ENCODE measurements around the gene MBP. TPM values are rescaled to one million over a fixed set of nuclear protein-coding genes. Genes with fewer than 3 reads are reported as not detected.

MBP gene
- polyA plus RNA-seq, 1 experiment = 2.1 TPM

DNA sequence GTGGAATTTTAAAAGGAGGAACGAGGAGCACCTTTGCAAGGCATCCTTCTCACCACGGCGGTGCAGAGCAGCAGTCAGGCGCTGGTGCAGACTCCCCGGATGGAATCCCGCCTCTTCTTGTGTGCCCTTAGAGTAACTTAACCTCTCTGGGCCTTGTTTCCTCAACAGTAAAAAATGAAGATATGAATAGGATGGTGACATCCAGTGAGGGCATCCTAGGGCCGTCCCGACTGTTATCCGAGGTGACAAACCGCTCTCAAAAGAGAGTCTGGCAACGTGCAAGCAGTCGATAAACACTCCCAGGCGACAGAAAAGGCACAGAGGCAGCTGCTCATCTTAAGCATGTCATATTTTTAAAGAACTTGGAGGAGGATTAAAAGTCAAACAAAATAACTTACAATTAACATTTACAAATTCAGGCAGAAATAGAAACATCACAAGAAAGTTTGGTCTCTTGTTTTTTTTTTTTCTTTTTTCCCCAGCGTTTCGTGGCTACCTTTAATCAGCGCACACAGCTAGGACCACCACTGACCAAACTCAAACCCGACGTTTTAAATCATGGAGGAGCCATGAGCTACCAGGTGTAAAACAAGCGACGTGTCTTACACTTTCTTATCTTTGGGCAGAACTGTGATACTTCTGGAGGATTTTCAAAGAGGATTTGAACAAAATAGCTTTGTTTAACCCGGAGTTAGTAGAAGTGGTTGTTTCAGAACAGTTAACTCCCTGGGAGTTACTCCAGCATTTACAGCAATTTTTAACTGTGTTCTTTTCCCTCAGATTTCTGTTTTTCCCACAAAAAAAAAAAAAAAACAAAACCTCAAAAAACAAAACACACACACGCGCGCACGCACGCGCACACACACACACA lies 2.1 kb downstream of the MBP start:
- Histone ChIP-seq H3K36me3 (ENCODE audit: control insufficient read depth, insufficient read depth, low read length) (no peaks in the 10 kb centered on the region), H3K27me3 (ENCODE audit: control insufficient read depth, insufficient read depth, low read length) (peaks cover 5% of the 10 kb centered on the region; the same call in 1 of the 2 replicates), H3K4me3 (ENCODE audit: low read depth, low read length) (no peak overlapping the region)
- DNase-seq (ENCODE audit: low read depth) = no peak
- CTCF ChIA-PET = interaction anchor here (1.6 kb wide), 1 partner anchor 130 kb away, joined by 7 read pairs; no protein-coding TSS in a partner anchor
- POLR2A ChIA-PET = no interaction called here
- TF ChIP-seq, protein P1, sequence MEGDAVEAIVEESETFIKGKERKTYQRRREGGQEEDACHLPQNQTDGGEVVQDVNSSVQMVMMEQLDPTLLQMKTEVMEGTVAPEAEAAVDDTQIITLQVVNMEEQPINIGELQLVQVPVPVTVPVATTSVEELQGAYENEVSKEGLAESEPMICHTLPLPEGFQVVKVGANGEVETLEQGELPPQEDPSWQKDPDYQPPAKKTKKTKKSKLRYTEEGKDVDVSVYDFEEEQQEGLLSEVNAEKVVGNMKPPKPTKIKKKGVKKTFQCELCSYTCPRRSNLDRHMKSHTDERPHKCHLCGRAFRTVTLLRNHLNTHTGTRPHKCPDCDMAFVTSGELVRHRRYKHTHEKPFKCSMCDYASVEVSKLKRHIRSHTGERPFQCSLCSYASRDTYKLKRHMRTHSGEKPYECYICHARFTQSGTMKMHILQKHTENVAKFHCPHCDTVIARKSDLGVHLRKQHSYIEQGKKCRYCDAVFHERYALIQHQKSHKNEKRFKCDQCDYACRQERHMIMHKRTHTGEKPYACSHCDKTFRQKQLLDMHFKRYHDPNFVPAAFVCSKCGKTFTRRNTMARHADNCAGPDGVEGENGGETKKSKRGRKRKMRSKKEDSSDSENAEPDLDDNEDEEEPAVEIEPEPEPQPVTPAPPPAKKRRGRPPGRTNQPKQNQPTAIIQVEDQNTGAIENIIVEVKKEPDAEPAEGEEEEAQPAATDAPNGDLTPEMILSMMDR (IDR thresholded peaks at IDR 0.05; ENCODE audit: insufficient read depth, low read depth, low read length) = no peak

DNA sequence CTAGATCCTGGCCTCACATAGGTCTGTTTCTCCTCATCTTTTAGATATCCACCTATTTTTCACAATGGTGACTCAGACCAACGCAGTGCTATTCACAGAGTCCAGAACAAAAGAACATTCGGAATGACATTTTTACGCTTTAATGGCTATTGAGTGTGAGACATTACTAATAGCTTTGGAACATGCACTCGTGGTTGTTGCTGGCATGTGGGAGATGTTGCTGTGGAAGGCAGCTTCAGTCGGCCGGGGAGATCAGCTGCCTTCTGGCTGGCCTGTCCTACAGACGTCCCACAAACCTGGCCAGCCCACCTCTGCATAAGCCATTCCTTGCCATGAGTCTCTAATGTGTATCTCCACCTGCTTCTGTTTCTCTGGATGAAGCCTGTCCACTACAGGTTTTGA lies 3.4 kb downstream of the MBP start:
- Histone ChIP-seq H3K27me3 (ENCODE audit: control insufficient read depth, insufficient read depth, low read length) (peaks cover 5% of the 10 kb centered on the region; the same call in 1 of the 2 replicates), H3K36me3 (ENCODE audit: control insufficient read depth, insufficient read depth, low read length) (no peaks in the 10 kb centered on the region), H3K4me3 (ENCODE audit: low read depth, low read length) (no peak overlapping the region)
- peak; percentile 80 for DNase-seq (ENCODE audit: low read depth)
- POLR2A ChIA-PET = no interaction called here
- CTCF ChIA-PET = interaction anchor here (1.6 kb wide), 1 partner anchor 129 kb away, joined by 7 read pairs; no protein-coding TSS in a partner anchor
- TF ChIP-seq, protein P1 (IDR thresholded peaks at IDR 0.05; ENCODE audit: insufficient read depth, low read depth, low read length) = no peak

DNA sequence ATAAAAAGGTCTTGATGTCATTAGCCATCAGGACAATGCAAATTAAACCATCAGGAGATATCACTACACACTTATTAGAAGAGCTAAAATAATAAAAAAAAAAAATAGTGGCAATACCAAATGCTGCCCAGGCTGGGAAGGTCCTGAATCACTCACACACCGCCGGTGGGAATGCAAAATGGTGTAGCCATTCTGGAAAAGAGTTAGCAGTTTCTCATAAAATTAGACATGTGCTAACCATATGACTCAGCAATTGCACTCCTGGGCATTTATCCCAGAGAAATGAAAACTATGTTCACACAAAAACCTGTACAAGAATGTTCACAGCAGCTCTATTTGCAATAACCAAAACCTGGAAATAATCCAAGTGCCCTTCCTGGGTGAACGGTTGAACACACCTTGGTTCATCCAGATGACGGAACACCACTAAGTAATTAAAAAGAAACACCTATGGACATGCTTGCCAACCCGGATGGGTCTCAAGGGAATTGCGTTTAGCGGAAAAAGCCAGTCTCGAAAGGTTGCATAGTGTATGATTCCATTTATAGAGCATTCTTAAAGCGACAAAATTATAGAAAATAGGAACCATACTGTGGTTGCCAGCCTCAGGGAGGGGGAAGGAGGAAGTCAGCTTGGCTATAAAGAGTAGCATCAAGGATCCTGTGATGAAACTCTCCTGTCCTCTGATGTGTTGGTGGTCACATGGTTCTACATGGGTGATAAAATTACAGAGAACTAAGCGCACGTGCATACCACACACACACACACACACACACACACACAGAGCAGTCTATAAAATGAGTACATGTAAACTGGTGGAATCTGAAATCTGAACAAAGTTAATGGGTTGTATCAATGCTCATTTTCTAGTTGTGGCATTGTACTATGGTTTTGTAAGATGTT lies 4.6 kb downstream of the MBP start:
- POLR2A ChIA-PET = no interaction called here
- peaks cover 1% of the 10 kb centered on the region; the same call in 1 of the 2 replicates for H3K27me3 ChIP-seq (ENCODE audit: control insufficient read depth, insufficient read depth, low read length)
- TF ChIP-seq, protein P1 (IDR thresholded peaks at IDR 0.05; ENCODE audit: insufficient read depth, low read depth, low read length) = no peak
- H3K36me3 ChIP-seq (ENCODE audit: control insufficient read depth, insufficient read depth, low read length) = no peaks in the 10 kb centered on the region
- no peak overlapping the region for H3K4me3 ChIP-seq (ENCODE audit: low read depth, low read length)
- CTCF ChIA-PET = no interaction called here
- peak; percentile 80 for DNase-seq (ENCODE audit: low read depth)

DNA sequence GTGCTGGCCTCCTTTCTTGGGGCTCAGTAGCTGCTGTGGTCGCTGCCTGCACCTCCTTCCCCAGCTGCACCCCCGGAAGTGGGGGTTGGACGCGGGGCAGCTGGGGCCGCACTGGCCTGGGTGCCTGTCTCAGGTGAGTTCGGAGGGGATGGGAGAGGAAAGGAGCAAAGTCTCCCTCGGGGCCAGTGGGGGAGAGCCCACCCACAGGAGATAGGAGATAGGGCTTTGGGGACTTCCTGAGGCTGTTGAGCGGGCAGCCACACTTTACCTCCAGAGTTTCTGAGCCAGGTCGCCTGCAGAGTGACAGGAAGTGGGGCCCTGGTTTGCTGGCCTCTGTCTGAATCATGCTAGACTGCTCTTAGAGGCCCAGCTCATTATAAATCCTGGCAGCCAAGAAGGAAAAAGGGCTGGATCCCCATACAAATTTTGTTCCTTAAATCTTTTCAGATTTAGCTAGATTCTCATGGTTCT lies 8.1 kb downstream of the MBP start:
- Histone ChIP-seq H3K27me3 (ENCODE audit: control insufficient read depth, insufficient read depth, low read length) (no peaks in the 10 kb centered on the region), H3K4me3 (ENCODE audit: low read depth, low read length) (no peak overlapping the region), H3K36me3 (ENCODE audit: control insufficient read depth, insufficient read depth, low read length) (no peaks in the 10 kb centered on the region)
- POLR2A ChIA-PET = interaction anchor here (0.6 kb wide), 1 partner anchor 16 kb away, joined by 4 read pairs; no protein-coding TSS in a partner anchor
- CTCF ChIA-PET = no interaction called here
- no peak for DNase-seq (ENCODE audit: low read depth)
- TF ChIP-seq, protein P1 (IDR thresholded peaks at IDR 0.05; ENCODE audit: insufficient read depth, low read depth, low read length) = no peak

All from BJ (cell line).